ENCODE data around the gene ITLN1. TPM values are rescaled to one million over a fixed set of nuclear protein-coding genes. Genes with fewer than 3 reads are reported as not detected.

Gene ITLN1
- total RNA-seq, 4 donors from 2014 or later, result not detected

GRCh38 chr1:160858097-160858496 lies 26.9 kb downstream of the ITLN1 start:
- no peak for TF ChIP-seq POLR2A (IDR thresholded peaks at IDR 0.05)
- TF ChIP-seq CTCF (IDR thresholded peaks at IDR 0.05), result no peak
- intact Hi-C loops (cut with DNase I; ENCODE audit: low total_unique reads), result no loop called here
- H3K4me3 ChIP-seq (ENCODE audit: low read depth, poor library complexity, severe bottlenecking), result no peak overlapping the region
- WGBS, 2 donors, result 29 to 30% methylated on average over 4 of the region's 4 CpGs
- peak; percentile 25 to 45 for DNase-seq (ENCODE audit: low spot score in 2 of 2)

- DNase-seq (ENCODE audit: low spot score in 2 of 2), result peak in 1 of 2 donors; percentile 57
- no peak for TF ChIP-seq CTCF (IDR thresholded peaks at IDR 0.05)
- TF ChIP-seq POLR2A (IDR thresholded peaks at IDR 0.05), result no peak
- WGBS, 2 donors, result 67 to 69% methylated on average over 9 of the region's 9 CpGs
- intact Hi-C loops (cut with DNase I; ENCODE audit: low total_unique reads), result no loop called here
- H3K4me3 ChIP-seq (ENCODE audit: low read depth, poor library complexity, severe bottlenecking), result no peak overlapping the region
These were observed 29.6 kb downstream of the ITLN1 start for GRCh38 chr1:160855181-160855981.

- intact Hi-C loops (cut with DNase I; ENCODE audit: low total_unique reads), result no loop called here
- WGBS, 2 donors, result 50 to 53% methylated on average over 2 of the region's 2 CpGs
- peak; percentile 12 to 53 for DNase-seq (ENCODE audit: low spot score in 2 of 2)
- TF ChIP-seq POLR2A (IDR thresholded peaks at IDR 0.05) (no peak), CTCF (IDR thresholded peaks at IDR 0.05) (no peak)
- no peak overlapping the region for H3K4me3 ChIP-seq (ENCODE audit: low read depth, poor library complexity, severe bottlenecking)
These were observed 31.2 kb downstream of the ITLN1 start for GRCh38 chr1:160853754-160854153.

DNA sequence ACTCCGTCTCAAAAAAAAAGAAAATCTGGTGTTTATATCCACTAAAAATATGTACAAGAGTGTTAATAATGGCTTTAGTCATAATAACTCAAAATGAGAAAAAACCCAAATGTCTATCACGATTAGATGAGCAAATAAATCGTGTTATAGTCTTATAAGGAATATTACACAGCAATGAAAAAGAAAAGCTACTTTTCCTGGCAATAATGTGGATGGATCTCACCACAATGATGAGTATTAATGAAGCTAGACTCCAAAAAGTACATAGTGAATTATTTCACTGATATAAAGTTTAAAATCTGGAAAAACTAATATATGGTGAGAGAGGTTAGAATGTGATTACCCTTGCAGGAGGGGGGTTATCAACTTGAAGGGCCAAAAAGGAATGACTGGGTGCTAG lies 32.0 kb downstream of the ITLN1 start:
- TF ChIP-seq POLR2A (IDR thresholded peaks at IDR 0.05) (no peak), CTCF (IDR thresholded peaks at IDR 0.05) (no peak)
- intact Hi-C loops (cut with DNase I; ENCODE audit: low total_unique reads), result no loop called here
- WGBS, 2 donors, result 89 to 94% methylated on average over 3 of the region's 3 CpGs
- H3K4me3 ChIP-seq (ENCODE audit: low read depth, poor library complexity, severe bottlenecking), result no peak overlapping the region
- no peak for DNase-seq (ENCODE audit: low spot score in 2 of 2)

GRCh38 chr1:160850993-160851392 lies 34.0 kb downstream of the ITLN1 start:
- DNase-seq (ENCODE audit: low spot score in 2 of 2), result peak in 1 of 2 donors; percentile 15
- 84 to 89% methylated on average over 8 of the region's 8 CpGs for WGBS, 2 donors
- intact Hi-C loops (cut with DNase I; ENCODE audit: low total_unique reads), result no loop called here

More at GRCh38 chr1:160850993-160851392, 34.0 kb downstream of the ITLN1 start:
- TF ChIP-seq CTCF (IDR thresholded peaks at IDR 0.05) (no peak), POLR2A (IDR thresholded peaks at IDR 0.05) (no peak)
- no peak overlapping the region for H3K4me3 ChIP-seq (ENCODE audit: low read depth, poor library complexity, severe bottlenecking)
